GDM1 (cell line): ENCODE measurements around the gene KEAP1.
A peak's percentile ranks its signal among the peaks of the same experiment; 100 is the strongest.

ENCODE experiments used
- DNase-seq: peaks from one replicate; lab custom pipeline; 2025; lab: John Stamatoyannopoulos, UW

The KEAP1 gene

GRCh38 chr19:10523135-10523636 lies 20.0 kb upstream of the KEAP1 start:
- DNase-seq = no peak

- DNase-seq = no peak
Observed at GRCh38 chr19:10521461-10522171, 18.5 kb upstream of the KEAP1 start.

- no peak for DNase-seq
Observed at GRCh38 chr19:10520652-10521318, 17.6 kb upstream of the KEAP1 start.

GRCh38 chr19:10519421-10519820 lies 16.3 kb upstream of the KEAP1 start:
- no peak for DNase-seq

- DNase-seq = no peak
Observed at GRCh38 chr19:10518444-10519361, 15.5 kb upstream of the KEAP1 start.

GRCh38 chr19:10517760-10518443 lies 14.7 kb upstream of the KEAP1 start:
- DNase-seq = no peak

GRCh38 chr19:10517361-10517759 lies 14.2 kb upstream of the KEAP1 start, which contains the start of gene S1PR5:
Gene S1PR5, minus strand, starts transcription at chr19:10517447. Its CDS starts 2,436 bp downstream, at chr19:10515011.
- no peak for DNase-seq

GRCh38 chr19:10516671-10517286 lies 13.6 kb upstream of the KEAP1 start:
- DNase-seq = no peak

GRCh38 chr19:10516064-10516385 lies 12.9 kb upstream of the KEAP1 start:
- DNase-seq = no peak

GRCh38 chr19:10514211-10515145 lies 11.3 kb upstream of the KEAP1 start:
- no peak for DNase-seq

- no peak for DNase-seq
Observed at GRCh38 chr19:10513223-10513622, 10.1 kb upstream of the KEAP1 start.

GRCh38 chr19:10510301-10510802 lies 7.2 kb upstream of the KEAP1 start:
- no peak for DNase-seq

GRCh38 chr19:10508707-10509106 lies 5.6 kb upstream of the KEAP1 start:
- DNase-seq = no peak

GRCh38 chr19:10508036-10508435 lies 4.9 kb upstream of the KEAP1 start:
- DNase-seq = no peak

GRCh38 chr19:10505583-10506229 lies 2.5 kb upstream of the KEAP1 start:
- peak; percentile 56 for DNase-seq

GRCh38 chr19:10502524-10503001 lies 593 bp downstream of the KEAP1 start:
- peak; percentile 94 for DNase-seq

- DNase-seq = peak; percentile 37
Observed at GRCh38 chr19:10501971-10502523, 1.1 kb downstream of the KEAP1 start.

- no peak for DNase-seq
Observed at GRCh38 chr19:10500247-10500592, 2.9 kb downstream of the KEAP1 start.

- DNase-seq = no peak
Observed at GRCh38 chr19:10499550-10500246, 3.5 kb downstream of the KEAP1 start.
